GM12892 (cell line): ENCODE measurements around the gene CBLB.

ENCODE experiments used
- POLR2A ChIP-seq: IDR thresholded peaks from 2 replicates; pipeline ENCODE4 v1.6.1; 2011; ENCODE audit warnings: low read depth, low read length, control low read depth
- TAF1 ChIP-seq: IDR thresholded peaks from 2 replicates; pipeline ENCODE4 v1.6.1; 2011; ENCODE audit warnings: low read depth, mild to moderate bottlenecking, control low read depth, low read length, borderline replicate concordance

DNA sequence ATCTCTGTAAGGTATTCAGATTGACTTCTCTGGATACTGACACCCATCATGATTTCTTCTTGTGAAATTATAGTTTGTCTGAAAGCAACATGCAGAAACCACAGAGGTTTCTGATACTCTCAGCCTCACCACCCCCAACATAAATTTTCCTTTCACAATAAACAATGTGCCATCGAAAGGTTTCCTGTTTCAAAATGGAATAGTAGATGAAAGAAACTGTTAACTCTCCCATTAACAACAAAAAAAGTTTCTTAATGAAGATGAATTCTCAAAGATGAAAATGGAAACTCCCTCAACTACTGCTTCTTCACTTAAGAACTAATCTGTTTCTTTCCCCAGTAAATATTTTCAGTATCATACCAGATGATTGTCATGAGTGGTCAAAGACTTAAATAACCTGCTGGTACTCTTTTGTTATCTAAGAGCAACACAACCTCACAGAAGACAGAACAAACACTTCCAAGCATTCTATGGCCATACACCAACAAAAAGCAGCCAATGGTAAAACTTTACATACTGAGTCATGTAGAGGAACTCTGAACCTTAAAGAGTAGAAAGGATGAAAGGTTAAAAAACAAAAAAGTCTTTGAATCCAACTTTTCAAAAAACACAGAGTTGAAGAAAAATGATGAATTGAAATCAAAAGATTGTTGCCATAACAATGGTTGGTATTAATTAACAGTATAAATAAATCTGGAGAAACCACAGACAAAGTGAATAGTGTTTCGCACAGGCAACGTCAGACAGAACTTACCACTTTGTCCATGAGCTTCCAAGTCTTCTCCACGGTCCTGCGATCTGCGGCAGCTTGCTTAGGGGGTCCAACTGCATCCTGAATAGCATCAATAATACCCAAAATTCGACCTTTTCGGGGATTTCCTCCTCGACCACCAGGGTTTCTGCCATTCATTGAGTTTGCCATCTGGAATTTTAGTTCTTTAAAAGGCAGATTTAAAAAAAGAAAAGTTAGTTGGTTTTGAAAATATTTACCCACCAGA, 1.9 kb downstream of the CBLB start:
- no peak for TF ChIP-seq POLR2A
- no peak for TF ChIP-seq TAF1
